SH-SY5Y (cell line): ENCODE data around the gene ROR1.

ENCODE experiments used
- GATA2 ChIP-seq: IDR thresholded peaks from 2 replicates; pipeline ENCODE4 v1.6.1; 2011; ENCODE audit warnings: mild to moderate bottlenecking, low read depth, low read length
- GATA3 ChIP-seq: IDR thresholded peaks from 2 replicates; pipeline ENCODE4 v1.6.1; 2011; ENCODE audit warnings: low read depth, mild to moderate bottlenecking, low read length, moderate library complexity

GRCh38 chr1:63988941-63989340, 215.1 kb downstream of the ROR1 start:
- TF ChIP-seq GATA3 (no peak), GATA2 (no peak)
